AG09309 (cell line): Measurements from ENCODE around the gene SP8.
A peak's percentile ranks its signal among the peaks of the same experiment; 100 is the strongest.

Experiments
- DNase-seq: peaks from one replicate; pipeline ENCODE4 v3.0.0-alpha.2; 2010; ENCODE audit warnings: low read depth
- H3K4me3 ChIP-seq: 2 replicates; pipeline ENCODE4 v1.5.1; 2011; ENCODE audit warnings: mild to moderate bottlenecking, low read depth, low read length, moderate library complexity; ENCODE audit not compliant: control insufficient read depth
- CTCF ChIP-seq: IDR thresholded peaks from 2 replicates; pipeline ENCODE4 v1.5.1; 2011; ENCODE audit warnings: mild to moderate bottlenecking, low read depth, low read length, inconsistent platforms; ENCODE audit not compliant: insufficient read depth, control insufficient read depth; ENCODE audit errors: missing control alignments

SP8 gene

GRCh38 chr7:20788420-20788990 is 1.8 kb upstream of the SP8 start:
- TF ChIP-seq CTCF: no peak
- DNase-seq: no peak
- no peak overlapping the region for H3K4me3 ChIP-seq

- DNase-seq: no peak
- H3K4me3 ChIP-seq: no peak overlapping the region
- no peak for TF ChIP-seq CTCF
These were observed 1.2 kb upstream of the SP8 start for GRCh38 chr7:20787660-20788419.

- no peak for DNase-seq
- H3K4me3 ChIP-seq: no peak overlapping the region
These were observed 286 bp downstream of the SP8 start for GRCh38 chr7:20786421-20786778.

GRCh38 chr7:20786049-20786412 is 655 bp downstream of the SP8 start:
- DNase-seq: no peak
- H3K4me3 ChIP-seq: no peak overlapping the region
- no peak for TF ChIP-seq CTCF

More at GRCh38 chr7:20786421-20786778, 286 bp downstream of the SP8 start:
- no peak for TF ChIP-seq CTCF

GRCh38 chr7:20785157-20786048 is 1.3 kb downstream of the SP8 start:
- no peak for TF ChIP-seq CTCF
- no peak for DNase-seq
- peak overlapping the region; percentile 21 for H3K4me3 ChIP-seq

- TF ChIP-seq CTCF: no peak
- H3K4me3 ChIP-seq: no peak overlapping the region
- DNase-seq: no peak
These were observed 2.1 kb downstream of the SP8 start for GRCh38 chr7:20784388-20785156.
